HG03354 (cell line): ENCODE measurements around the gene CCDC82.
"Not testable (repeated sequence)": the region's sequence is repeated elsewhere in the genome, so short reads cannot be mapped to it uniquely, and the experiment has no call there.

Experiments
- ATAC-seq: cut with Tn5 transposase; IDR thresholded peaks from one replicate; pipeline ENCODE4 v1.9.1; 2021; ENCODE audit warnings: mild to moderate bottlenecking; ENCODE audit not compliant: unreplicated experiment, poor library complexity, severe bottlenecking

The CCDC82 gene

DNA sequence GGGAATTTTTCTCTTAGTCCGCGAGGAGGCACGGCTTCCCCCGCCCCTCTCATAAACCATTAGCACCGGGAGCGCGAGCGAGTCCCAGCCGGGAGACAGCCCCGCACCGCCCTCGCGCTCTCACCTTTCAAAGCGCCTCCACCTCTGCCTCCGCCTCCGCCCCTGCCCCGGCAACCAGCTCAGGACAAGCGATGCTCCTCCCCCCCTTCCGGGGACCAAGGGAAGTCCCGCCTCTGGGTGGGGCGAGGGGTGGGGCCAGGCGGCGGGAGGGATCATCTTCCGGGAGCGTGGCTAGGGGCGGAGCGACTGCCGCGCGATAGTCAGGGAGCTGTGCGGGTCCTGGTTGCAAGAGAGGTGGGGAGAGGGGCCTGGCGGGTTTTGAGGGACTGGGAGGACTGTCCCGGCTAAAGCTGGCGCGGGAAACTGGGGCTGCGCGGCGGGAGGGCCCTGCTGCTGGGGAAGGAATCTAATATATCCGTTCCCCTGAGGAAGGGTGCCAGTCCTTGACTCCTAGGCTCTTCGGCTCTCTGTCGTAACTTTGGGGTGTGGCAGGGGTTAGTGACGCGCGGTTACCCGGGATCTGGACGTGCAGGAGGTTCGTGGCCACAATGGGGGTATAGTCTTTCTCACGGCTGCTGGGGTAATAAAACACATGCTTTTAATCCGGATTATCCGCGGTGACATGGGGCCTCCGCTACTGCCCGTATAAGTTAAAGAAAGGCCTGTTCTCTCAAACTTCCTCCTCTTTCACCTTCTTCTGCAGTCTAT, at the start of gene CCDC82, which contains the start of gene JRKL:
Gene CCDC82 (minus strand): TSS at position 193 of the 768 bp plus-strand sequence. CDS start 5,165 bp downstream, outside the sequence.
Gene JRKL (plus strand): TSS at position 294 of the 768 bp plus-strand sequence. CDS start 637 bp downstream, outside the sequence.
- ATAC-seq: peak; percentile 94

- ATAC-seq: not testable (repeated sequence)
These were observed 42.9 kb upstream of the CCDC82 start for GRCh38 chr11:96432654-96433053.

GRCh38 chr11:96430668-96431067, 41.0 kb upstream of the CCDC82 start:
- no peak for ATAC-seq

DNA sequence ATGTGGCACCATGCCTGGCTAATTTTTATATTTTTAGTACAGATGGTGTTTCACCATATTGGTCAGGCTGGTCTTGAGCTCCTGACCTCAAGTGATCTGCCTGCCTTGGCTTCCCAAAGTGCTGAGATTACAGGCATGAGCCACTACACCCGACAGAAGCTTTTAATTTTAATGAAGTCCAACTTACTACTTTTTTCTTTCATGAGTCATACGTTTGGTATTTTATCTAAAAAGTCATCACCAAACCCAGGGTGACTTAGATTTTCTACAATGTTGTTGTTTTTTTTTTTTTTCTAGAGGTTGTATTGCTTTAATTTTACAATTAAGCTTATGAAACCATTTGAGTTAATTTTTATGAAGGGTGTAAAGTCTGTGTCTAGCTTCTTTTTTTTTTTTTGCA, 35.0 kb upstream of the CCDC82 start:
- ATAC-seq: no peak

- no peak for ATAC-seq
These were observed 23.7 kb upstream of the CCDC82 start for GRCh38 chr11:96413408-96413807.

DNA sequence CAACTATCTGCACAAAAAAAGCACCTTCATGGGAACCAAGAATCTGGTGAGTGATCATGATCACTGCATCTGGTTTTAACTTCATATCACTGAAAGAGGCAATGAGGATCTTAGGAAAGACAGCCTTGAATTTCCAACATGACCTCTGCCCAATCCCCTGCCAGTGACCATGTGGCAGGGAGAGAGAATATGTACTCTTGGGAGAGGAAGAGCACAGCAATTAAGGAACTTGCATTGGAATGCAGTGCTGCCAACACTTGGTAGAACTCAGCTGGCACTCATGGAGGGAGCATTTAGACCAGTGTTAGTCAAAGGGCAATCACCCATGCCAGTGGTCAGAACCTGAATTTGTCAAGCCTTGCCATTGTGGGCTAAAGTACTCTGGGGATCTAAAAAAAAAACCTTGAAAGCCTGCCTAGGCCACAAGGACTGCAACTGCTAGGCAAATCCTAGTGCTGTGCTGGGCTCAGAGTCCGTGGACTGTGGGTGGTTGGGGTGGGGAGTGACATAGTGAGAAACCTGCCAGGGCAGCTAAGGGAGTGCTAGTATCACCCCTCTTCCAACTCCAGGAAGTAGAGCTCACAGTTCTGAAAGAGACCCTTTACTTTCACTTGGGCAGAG, 23.2 kb upstream of the CCDC82 start:
- ATAC-seq: no peak

GRCh38 chr11:96411412-96411811, 21.7 kb upstream of the CCDC82 start:
- ATAC-seq: not testable (repeated sequence)

DNA sequence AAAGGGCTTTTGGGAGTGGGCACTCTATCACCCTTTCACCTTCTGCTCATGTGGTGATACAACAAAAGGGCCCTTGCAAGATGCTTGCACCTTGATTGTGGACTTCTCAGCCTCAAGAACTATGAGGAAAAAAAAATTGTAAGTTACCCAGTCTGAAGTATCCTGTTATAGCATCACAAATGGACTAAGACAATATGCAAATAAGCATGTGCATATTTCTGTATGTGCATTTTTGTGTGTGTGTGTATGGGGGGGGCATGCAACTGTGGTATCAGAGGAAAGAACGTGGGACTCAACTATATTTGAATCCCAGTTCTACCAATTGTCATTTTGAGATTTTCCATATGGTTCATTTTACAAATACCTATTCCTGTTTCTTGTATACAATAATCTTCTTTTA, 11.0 kb upstream of the CCDC82 start:
- ATAC-seq: no peak

- ATAC-seq: no peak
These were observed 8.2 kb upstream of the CCDC82 start for GRCh38 chr11:96397863-96398262.

DNA sequence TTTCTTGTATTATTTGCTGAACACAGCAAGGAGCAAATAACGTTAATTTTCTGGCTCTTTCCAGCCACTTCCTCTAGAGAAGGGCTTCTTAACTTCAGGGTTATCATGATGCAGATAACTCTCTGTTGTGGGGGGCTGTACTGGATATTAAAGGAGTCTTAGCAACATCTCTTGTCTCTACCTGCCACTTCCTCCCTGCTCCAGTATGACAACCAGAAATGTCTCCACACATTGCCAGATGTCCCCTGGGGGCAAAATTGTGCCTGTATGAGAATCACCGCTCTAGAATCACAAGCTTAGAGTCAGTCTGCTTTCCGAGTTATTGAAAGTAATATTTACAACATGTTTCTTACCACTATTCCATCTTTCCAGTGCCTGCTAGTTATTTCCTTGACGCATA, 6.9 kb upstream of the CCDC82 start:
- no peak for ATAC-seq

GRCh38 chr11:96394773-96395172, 5.1 kb upstream of the CCDC82 start:
- ATAC-seq: no peak

DNA sequence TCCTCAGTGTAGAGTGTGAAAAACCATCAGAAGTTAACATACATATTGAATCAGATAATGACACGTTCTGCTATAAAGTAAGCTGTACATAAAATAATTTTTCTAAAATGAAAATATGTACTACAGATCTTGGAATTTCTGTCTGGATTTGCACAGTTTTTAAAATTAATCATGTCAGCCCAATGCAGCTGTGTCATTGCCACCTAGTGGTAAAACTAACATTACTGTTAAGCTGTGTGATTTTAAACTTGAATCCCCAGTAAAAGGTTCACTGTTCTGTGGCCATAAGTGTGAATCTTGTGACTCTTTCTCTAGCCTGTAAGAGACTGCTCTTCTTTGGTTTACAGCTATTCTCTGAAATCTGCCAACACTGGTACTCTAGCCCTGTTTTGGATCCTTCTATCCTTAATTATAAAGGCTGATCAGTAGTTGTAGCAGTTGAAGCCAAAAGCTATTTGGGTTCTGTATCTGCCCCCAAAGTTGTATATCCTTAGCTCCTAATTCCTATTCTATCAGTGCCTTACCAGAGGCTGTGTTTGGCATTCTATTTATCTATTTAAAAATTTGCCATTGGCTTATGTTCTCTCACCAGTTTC, 4.1 kb upstream of the CCDC82 start:
- no peak for ATAC-seq

DNA sequence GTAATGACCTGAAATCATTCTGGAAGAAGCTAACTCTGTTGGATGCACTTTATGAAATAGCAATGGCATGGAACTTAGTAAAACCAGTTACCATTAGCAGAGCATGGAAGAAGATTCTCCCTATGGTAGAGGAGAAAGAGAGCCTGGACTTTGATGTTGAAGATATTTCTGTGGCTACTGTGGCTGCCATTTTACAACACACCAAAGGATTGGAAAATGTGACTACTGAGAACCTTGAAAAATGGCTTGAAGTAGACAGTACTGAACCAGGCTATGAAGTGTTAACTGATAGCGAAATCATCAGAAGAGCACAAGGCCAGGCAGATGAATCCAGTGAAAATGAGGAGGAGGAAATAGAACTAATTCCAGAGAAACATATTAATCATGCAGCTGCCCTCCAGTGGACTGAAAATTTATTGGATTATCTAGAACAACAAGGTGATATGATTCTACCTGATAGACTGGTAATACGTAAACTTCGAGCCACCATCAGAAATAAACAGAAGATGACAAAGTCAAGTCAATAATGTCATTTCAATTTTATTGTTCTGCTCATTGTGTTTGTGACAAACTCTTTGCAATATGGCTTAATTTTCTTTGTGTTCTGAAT, 2.1 kb upstream of the CCDC82 start:
- ATAC-seq: no peak

DNA sequence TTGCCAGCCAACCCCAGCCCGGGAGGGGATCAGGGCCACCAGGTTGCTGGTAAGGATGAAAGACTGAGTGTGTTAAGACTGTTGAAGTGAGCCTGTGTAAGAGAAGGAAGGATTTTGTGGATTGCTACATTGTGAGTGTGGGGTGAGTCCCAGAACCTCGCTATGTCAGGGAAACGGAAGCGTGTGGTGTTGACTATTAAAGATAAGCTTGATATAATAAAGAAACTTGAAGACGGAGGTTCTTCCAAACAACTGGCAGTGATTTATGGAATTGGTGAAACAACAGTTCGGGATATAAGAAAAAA, 728 bp upstream of the CCDC82 start:
- ATAC-seq: no peak

DNA sequence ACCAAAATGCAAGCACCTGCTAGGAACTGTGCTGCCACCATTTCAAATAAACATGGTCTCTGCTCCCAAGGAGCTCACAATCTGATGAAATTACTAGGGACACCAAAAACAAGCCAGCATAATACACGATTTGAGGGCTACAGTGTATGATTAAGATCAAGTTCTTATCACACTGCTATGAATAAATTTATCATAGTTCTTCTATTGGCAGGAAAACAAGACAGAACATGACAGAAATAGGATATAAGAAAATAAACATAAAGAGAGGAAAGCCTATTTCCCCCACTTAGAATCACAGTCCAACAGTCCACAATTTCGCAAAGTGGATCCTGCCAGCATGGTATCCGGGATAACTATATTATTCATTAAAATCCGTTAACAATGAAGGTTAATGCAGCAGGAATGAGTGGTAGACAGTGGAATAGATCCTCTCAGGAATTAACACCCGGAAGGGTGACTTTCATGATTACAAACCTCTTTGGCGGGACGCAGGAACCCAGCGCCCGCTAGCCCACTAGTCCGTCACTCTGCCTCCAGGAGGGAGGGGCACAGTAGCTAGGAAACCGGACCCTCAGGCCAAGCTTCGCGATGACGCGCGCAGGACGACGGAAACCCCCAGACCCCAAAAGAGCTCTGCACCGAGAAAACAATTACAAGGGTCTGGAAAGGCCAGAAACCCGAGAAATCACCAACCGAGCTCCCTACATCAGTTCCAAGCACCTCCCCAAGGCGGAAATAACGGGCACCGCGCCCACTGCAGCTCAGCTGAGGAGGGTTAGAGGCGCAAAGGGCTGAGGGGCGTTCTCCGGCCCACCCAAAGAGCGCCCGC, 607 bp downstream of the CCDC82 start:
- ATAC-seq: peak; percentile 70

- ATAC-seq: no peak
These were observed 4.5 kb downstream of the CCDC82 start for GRCh38 chr11:96385187-96385586.

DNA sequence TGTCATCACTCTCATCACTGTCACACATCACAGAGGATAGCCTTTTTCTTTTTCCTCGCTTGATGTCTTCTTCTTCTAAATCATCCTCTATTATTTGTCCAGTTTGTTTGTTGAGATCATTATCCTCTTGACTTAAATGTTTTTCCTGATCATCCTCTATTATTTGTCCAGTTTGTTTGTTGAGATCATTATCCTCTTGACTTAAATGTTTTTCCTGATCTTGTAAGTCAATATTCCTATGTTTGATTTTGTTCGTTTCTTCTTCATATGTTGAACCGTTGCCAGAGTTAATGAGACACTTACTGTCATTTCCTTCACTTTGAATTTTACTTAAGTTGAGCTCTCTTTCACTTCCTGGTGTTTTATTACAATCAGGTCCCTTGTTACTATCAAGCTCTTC, 5.6 kb downstream of the CCDC82 start:
- ATAC-seq: no peak

DNA sequence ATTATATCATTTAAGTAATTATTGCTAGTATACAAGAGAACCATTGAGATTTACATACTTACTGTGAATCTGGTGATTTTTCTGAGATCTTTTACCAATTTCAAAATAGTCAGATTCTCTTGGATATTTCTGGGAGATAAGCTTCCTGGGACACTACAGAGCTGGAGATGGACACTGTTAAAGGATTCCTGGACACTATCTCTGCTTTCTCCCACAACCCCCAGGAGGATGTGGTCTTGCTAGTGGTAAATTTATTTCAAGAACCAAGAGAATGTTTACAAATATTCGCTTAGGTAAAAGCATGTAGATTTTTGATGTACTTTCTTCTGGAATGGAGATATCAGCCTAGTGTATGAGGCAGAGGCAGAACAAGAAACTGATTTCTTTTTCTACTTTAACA, 12.9 kb downstream of the CCDC82 start:
- ATAC-seq: no peak

- no peak for ATAC-seq
These were observed 15.9 kb downstream of the CCDC82 start for GRCh38 chr11:96373826-96374225.

DNA sequence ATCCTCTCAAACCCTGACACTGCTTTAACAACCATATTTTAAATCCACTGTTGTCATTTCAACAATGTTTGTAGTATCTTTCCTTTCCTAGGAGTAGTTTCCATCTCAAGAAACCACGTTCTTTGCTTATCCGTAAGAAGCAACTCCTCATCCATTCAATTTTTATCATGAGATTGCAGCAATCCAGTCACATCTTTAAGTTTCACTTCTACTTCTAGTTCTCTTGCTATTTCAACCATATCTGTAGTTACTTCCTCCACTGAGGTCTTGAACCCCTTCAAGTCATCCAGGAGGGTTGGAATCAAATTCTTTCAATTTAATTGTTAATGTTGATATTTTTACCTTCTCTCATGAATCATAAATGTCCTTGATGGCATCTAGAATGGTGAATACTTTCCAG, 22.4 kb downstream of the CCDC82 start:
- ATAC-seq: no peak
